ENCODE results near the gene NLRX1.

GRCh38 chr11:119167933-119168332 is 592 bp upstream of the NLRX1 start:
- no peak for TF ChIP-seq CTCF (IDR thresholded peaks at IDR 0.05; ENCODE audit: insufficient read depth, low read length, poor library complexity, severe bottlenecking)
- no peak for TF ChIP-seq EZH2phosphoT487 (conservative IDR thresholded peaks at IDR 0.05; ENCODE audit: low read length)

Data from SU-DHL-6 (cell line).